Stomach (tissue), 9 donors: ENCODE measurements around the gene FNDC3B. TPM values are rescaled to one million over a fixed set of nuclear protein-coding genes. Genes with fewer than 3 reads are reported as not detected.

Experiments
- DNase-seq, 2 donors: peaks; one replicate each; pipeline versions ENCODE4 v3.0.0 to v3.0.0-alpha.2; 2013 to 2019
- H3K27ac ChIP-seq, 5 donors: fragments of 200-600 bp in 4 of 5; sonication (generic) in 4 of 5; one replicate each; pipeline ENCODE4 v1.5.1; 2013 to 2019; ENCODE audit warnings: mild to moderate bottlenecking in 1 of 5, moderate library complexity in 1 of 5
- H3K27me3 ChIP-seq, 3 donors: fragments of 200-600 bp; sonication (generic); one replicate each; pipeline ENCODE4 v1.5.1; 2017 to 2019; ENCODE audit warnings: mixed run types in 1 of 3
- H3K36me3 ChIP-seq, 4 donors: fragments of 200-600 bp; sonication (generic); 1 replicate in 3 of 4; 2 replicates in 1 of 4; pipeline ENCODE4 v1.5.1; 2016 to 2019
- H3K4me1 ChIP-seq, 4 donors: fragments of 200-600 bp; sonication (generic); one replicate each; pipeline ENCODE4 v1.5.1; 2016 to 2019
- H3K4me3 ChIP-seq, 4 donors: fragments of 200-600 bp; sonication (generic) in 3 of 4; one replicate each; pipeline ENCODE4 v1.5.1; 2016 to 2019; ENCODE audit warnings: mild to moderate bottlenecking in 1 of 4
- H3K9me3 ChIP-seq, 4 donors: fragments of 200-600 bp; sonication (generic); one replicate each; pipeline ENCODE4 v1.5.1; 2016 to 2019
- CTCF ChIP-seq, 7 experiments: fragments of 450-650 bp in 4 of 7; fragments of 200-600 bp in 3 of 7; sonication (generic) in 3 of 7; IDR thresholded peaks; one replicate each; pipeline ENCODE4 v1.5.1; 2016 to 2019; ENCODE audit warnings: antibody characterized with exemption in 7 of 7, control low read depth in 2 of 7, mild to moderate bottlenecking in 1 of 7
- EP300 ChIP-seq: sonication (generic); formaldehyde crosslinking; IDR thresholded peaks from one replicate; pipeline ENCODE4 v1.6.1; 2017; ENCODE audit warnings: antibody characterized with exemption
- POLR2A ChIP-seq, 4 donors: fragments of 450-650 bp; IDR thresholded peaks; one replicate each; pipeline ENCODE4 v1.6.1; 2016; ENCODE audit warnings: antibody characterized with exemption in 4 of 4, control low read depth in 2 of 4, mild to moderate bottlenecking in 1 of 4, moderate library complexity in 1 of 4
- POLR2AphosphoS5 ChIP-seq, 3 donors: sonication (generic); formaldehyde crosslinking; IDR thresholded peaks; one replicate each; pipeline ENCODE4 v1.6.1; 2016; ENCODE audit warnings: antibody characterized with exemption in 3 of 3
- WGBS, 5 donors: extraction: QIAGEN DNeasy Blood & Tissue Kit in 3 of 5; methylation state at CpG; one replicate each; pipeline versions ENCODE4 v1.1.5 to v1.1.7; 2013 to 2018; 5-methylcytosine and 5-hydroxymethylcytosine counted together
- intact Hi-C: fragments of 100-400 bp; cut with DNase I; formaldehyde crosslinking; loops from one replicate; pipeline ENCODE4 v1.15.1; 2023; ENCODE audit warnings: low total_unique reads
- polyA plus RNA-seq, 3 donors: library from polyadenylated mRNA; stranded (reverse); fragments of 200-250 nt; gene quantifications; one replicate each; pipeline ENCODE4 v1.2.3, GENCODE V29; 2013
- total RNA-seq, 5 donors: library from RNA; depleted of rRNA; stranded (reverse); fragments of >200 nt; gene quantifications; one replicate each; pipeline versions ENCODE4 v1.1.0 to v1.2.3, GENCODE V29; 2014 to 2016
- donor health status: healthy with polysubstance abuse.
- donor health status: Bipolar disorder and iron deficiency.
- donor health status: healthy.

Gene FNDC3B
- total and polyA plus RNA-seq, 8 donors, result 6.0 to 229 (median 53.7) TPM

GRCh38 chr3:172311217-172311616 is 271.8 kb downstream of the FNDC3B start:
- H3K4me3 ChIP-seq, result no peak overlapping the region
- no peak overlapping the region for H3K27ac ChIP-seq
- H3K36me3 ChIP-seq, result peaks cover 27 to 80% (median 74%) of the 10 kb centered on the region in 4 donors
- TF ChIP-seq POLR2A (IDR thresholded peaks at IDR 0.05), result no peak
- no peak for TF ChIP-seq CTCF (IDR thresholded peaks at IDR 0.05)
- TF ChIP-seq EP300, result no peak
- TF ChIP-seq POLR2AphosphoS5 (IDR thresholded peaks at IDR 0.05), result no peak
- H3K27me3 ChIP-seq, result no peaks in the 10 kb centered on the region
- H3K4me1 ChIP-seq, result peaks cover 7 to 36% (median 28%) of the 10 kb centered on the region in 4 donors
- intact Hi-C loops, result no loop called here
- 90 to 94% (median 93%) methylated on average over 8 of the region's 8 CpGs for WGBS, 5 donors
- no peaks in the 10 kb centered on the region for H3K9me3 ChIP-seq
- no peak for DNase-seq

- Histone ChIP-seq H3K4me1 (peaks cover 11 to 40% (median 30%) of the 10 kb centered on the region in 4 donors), H3K27ac (peak overlapping the region in 2 of 5 donors; percentile 38 to 74)
Observed at GRCh38 chr3:172312001-172312400, 272.6 kb downstream of the FNDC3B start.

GRCh38 chr3:172312711-172313110 is 273.3 kb downstream of the FNDC3B start:
- TF ChIP-seq CTCF (IDR thresholded peaks at IDR 0.05), result no peak
- no peak for TF ChIP-seq POLR2A (IDR thresholded peaks at IDR 0.05)
- no peak for TF ChIP-seq POLR2AphosphoS5 (IDR thresholded peaks at IDR 0.05)
- no peak for TF ChIP-seq EP300
- peak overlapping the region in 3 of 5 donors; percentile 12 to 74 (median 38) for H3K27ac ChIP-seq
- no peaks in the 10 kb centered on the region for H3K9me3 ChIP-seq
- peaks cover 23 to 76% (median 68%) of the 10 kb centered on the region in 4 donors for H3K36me3 ChIP-seq
- intact Hi-C loops, result no loop called here
- no peak for DNase-seq
- H3K4me3 ChIP-seq, result no peak overlapping the region
- no peaks in the 10 kb centered on the region for H3K27me3 ChIP-seq
- peaks cover 18 to 42% (median 34%) of the 10 kb centered on the region in 4 donors for H3K4me1 ChIP-seq
- 79 to 88% (median 84%) methylated on average over 5 of the region's 5 CpGs for WGBS, 5 donors

More at GRCh38 chr3:172312001-172312400, 272.6 kb downstream of the FNDC3B start:
- intact Hi-C loops, result no loop called here
- Histone ChIP-seq H3K4me3 (no peak overlapping the region), H3K9me3 (no peaks in the 10 kb centered on the region), H3K36me3 (peaks cover 27 to 80% (median 75%) of the 10 kb centered on the region in 4 donors), H3K27me3 (no peaks in the 10 kb centered on the region)
- no peak for TF ChIP-seq POLR2A (IDR thresholded peaks at IDR 0.05)
- no peak for TF ChIP-seq CTCF (IDR thresholded peaks at IDR 0.05)
- TF ChIP-seq POLR2AphosphoS5 (IDR thresholded peaks at IDR 0.05), result no peak
- no peak for TF ChIP-seq EP300
- no peak for DNase-seq
- 66 to 78% (median 71%) methylated on average over 6 of the region's 6 CpGs for WGBS, 5 donors

- WGBS, 5 donors, result 70 to 81% (median 78%) methylated on average over 3 of the region's 3 CpGs
- DNase-seq, result no peak
- no peaks in the 10 kb centered on the region for H3K9me3 ChIP-seq
- no peak for TF ChIP-seq EP300
- TF ChIP-seq POLR2AphosphoS5 (IDR thresholded peaks at IDR 0.05), result no peak
- no peak for TF ChIP-seq CTCF (IDR thresholded peaks at IDR 0.05)
- no peak for TF ChIP-seq POLR2A (IDR thresholded peaks at IDR 0.05)
- H3K27ac ChIP-seq, result peak overlapping the region in 3 of 5 donors; percentile 74 to 82 (median 78)
- peaks cover 27 to 51% (median 44%) of the 10 kb centered on the region in 4 donors for H3K4me1 ChIP-seq
- no peak overlapping the region for H3K4me3 ChIP-seq
- peaks cover 22 to 66% (median 58%) of the 10 kb centered on the region in 4 donors for H3K36me3 ChIP-seq
- intact Hi-C loops, result no loop called here
- no peaks in the 10 kb centered on the region for H3K27me3 ChIP-seq
Observed at GRCh38 chr3:172313671-172314070, 274.3 kb downstream of the FNDC3B start.
